NK-92 treated with Interleukin-12 subunit alpha and Interleukin-12 subunit beta, amount 100 ng/mL, for 24 hours (cell line): ENCODE results near the gene GJC1.
"Not testable (repeated sequence)": the region's sequence is repeated elsewhere in the genome, so short reads cannot be mapped to it uniquely, and the experiment has no call there.

Experiments used
- DNase-seq: peaks from one replicate; lab custom pipeline; 2025; lab: John Stamatoyannopoulos, UW

Gene GJC1

DNA sequence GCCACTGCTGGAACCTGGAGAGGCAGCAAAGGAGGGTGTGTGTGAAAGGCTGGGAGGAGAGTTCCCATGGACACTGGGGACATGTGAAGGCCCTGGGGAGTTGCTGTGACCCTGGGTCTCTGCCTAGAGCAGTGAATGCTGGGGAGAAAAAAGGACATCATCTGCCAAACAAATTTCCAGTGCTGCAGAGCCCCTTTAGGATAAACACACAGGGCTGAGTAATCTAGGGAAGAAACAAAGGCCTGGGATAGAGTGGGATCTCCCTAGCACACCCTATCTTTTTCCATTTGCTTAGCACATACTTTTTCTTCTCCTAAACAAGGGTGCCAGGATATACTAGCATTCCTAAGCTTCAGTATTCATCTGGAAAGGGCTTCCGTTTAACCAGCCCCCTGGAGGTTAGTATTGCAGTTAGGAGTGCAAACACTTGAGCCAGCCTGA is 14.3 kb upstream of the GJC1 start:
- no peak for DNase-seq

DNA sequence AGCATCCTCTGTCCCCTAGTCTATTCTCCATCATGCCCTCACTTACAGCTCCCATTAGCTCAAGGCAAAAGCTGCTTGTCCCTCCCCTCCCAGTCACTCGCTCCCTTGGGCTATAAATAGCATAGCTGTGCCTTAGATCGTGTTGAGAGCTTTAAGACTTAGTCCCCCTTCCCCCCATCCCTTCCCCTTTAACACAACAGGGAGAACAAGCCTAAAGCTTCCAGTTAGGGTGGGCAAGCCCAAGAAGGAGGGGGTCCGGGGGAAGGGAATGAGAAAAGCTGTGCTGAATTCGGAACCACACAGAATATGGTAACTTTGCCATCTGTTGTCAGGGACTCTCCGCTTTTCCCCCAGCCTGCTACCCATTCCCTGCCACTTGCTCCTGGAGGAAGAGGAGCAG is 12.7 kb upstream of the GJC1 start:
- no peak for DNase-seq

DNA sequence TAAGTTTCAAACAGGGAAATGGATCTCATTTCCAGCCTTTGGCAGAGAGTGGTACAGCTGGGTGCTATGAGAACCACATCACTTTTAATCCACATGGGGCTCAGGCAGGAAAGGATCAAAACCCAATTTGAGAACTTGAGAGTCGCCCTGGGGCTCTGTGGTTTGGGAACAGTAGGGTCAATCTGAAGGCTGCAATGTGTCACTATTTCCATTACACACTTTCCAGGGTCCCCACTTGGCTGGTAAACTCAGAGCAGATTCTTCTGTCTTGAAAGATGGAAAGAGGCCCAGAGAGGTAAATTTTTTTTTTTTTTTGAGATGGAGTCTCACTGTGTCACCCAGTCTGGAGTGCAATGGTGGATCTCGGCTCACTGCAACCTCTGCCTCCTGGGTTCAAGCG is 10.8 kb upstream of the GJC1 start:
- DNase-seq, result no peak

DNA sequence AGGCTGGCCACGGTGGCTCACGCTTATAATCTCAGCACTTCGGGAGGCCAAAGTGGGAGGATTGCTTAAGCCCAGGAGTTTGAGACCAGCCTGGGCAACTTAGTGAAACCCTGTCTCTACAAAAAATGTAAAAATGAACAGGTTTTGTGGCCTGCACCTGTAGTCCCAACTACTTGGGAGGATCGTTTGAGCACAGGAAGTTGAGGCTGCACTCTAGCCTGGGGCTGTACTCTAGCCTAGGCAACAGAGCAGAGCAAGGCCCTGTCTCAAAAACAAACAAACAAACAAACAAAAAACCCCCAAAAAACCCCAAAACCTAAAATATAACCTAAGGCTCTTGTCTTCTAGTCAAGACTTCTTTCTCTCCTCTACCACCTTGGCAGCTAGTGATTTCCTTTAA is 10.2 kb upstream of the GJC1 start:
- no peak for DNase-seq

DNA sequence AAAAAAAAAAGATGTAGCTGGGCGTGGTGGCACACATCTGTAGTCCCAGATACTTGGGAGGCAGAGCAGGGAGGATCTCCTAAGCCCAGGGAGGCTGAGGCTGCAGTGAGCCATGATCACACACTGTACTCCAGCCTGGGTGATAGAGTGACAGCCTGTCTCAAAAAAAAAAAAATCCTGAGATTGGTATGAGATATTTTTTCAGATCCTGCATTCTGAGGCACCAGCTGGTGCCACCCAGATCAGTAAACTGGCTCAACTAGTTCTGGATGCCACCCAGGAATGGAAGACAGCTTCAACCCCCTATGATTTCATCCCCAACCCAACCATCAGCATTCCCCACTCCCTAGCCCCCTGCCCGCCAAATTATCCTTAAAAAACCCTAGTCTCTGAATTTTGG is 7.1 kb upstream of the GJC1 start:
- no peak for DNase-seq

DNA sequence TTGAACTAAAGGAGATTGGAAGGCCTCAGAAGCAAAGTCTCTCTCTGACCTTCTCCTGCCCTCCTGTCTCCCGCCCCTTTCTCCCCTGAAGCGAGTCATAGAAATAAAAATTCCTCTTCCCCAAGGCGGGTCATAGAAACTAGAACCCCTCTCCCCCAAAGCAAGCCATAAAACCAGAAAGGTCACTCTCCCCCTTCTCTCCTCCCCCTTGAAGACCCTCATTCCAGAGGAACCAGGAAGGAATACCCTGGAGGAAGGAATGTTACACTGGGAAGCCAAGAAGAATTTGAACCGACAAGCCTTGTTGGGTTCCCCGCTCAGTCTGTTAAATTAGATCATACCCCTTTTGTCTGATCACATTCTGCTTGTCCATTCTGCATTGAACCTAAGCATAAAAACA is 2.7 kb upstream of the GJC1 start:
- DNase-seq, result no peak

DNA sequence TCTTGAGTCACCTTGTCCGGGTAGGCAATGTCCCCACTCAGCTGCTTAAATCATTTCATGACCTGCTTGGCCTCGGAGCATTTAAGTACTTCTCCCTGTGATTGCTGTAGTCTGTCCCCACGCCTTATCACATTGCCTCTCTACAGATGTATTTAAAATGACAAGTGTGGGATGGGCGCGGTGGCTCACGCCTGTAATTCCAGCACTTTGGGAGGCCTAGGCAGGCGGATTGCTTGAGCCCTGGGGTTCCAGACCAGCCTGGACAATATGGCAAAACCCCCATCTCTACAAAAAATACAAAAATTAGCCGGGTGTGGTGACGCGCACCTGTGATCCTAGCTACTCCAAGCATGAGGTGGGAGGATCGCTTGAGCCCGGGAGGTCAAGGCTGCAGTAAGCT is 1.3 kb upstream of the GJC1 start:
- no peak for DNase-seq

DNA sequence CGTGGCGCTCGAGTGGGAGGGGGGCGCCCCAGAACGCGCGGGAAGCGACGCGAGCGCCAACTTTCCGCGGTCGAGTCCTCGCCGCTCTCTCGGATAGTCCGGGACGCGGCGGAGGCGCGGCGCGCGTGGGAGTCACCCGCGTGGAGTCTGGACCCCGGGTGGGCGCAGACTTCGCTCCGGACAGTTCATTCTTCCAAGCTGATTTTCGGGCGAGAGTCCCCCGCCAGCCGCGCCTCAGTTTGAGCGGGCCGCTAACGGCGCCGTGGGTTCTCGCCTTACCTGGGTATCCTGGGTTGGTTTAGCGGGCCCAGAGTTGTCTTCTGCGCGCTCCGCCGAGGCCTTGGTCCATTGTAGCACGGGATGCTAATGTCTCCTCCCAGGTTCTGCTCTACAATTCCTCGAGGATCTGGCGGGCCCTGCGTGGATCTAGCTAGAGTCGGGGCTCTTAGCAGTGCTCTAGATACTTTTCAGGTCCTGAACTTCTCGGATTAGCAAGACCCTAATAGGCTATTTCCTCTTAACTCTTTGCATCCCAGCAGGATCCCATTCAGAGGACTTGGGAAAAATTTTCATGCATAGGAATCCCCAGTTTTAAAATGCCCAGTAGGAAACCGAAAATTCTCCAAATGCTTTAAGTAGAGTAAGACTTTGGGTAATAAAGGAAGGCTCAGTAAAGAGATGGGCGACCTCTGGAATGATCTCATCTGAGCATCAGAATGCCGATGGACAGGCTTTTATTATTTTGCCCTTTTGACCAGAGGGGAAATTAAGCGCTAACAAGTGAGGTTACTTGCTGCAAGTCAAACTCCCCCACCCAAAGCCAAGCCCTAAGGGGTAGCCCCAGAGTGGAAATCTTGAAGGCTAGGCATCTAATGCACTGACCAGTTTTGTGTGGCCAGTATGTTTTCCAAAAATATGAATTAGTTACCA is 537 bp upstream of the GJC1 start:
- DNase-seq, result no peak

DNA sequence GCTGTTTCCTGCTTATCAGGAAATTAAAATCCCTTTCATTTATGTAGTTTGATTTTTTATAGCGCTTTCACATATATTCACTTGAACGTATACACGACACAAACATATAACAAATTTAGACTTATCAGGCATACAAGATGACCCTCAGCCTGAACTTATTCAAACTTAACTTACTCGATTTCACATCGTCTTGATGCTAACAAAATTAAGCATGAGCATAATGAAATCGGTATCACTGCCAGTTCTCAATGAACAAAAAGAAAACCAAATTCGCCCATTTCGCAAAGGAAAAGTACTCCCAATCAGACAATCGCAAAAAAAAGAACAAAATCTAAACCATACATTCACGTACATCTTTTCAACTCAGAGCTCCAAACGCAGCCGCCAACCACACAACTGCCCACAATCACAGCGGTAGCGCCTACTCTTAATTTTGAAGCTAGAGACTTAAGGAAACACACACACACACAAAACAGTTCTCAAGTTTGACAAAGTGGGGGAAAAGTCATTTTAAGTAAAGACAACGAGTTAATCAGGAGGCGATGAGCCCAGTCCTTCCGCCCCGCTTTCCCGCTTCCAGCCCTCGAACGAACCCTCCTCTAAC is 1.1 kb downstream of the GJC1 start:
- no peak for DNase-seq

DNA sequence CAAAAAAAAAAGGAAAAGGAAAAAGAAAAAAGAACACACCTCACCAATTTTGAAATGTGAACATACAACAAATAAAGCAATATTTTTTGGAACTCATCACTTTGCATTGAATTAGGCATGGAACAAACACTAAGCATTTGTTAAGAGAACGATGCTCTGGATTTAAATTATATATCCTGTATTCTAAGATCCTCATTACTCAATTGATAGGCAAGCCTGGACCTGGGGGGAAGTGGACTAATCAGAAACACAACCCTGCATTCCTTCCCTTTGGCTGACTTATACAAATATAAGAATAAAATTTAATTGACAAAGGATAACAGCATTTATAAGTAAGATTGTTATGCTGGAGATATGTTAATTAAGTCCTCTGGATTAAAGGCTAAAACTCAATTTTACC is 2.2 kb downstream of the GJC1 start:
- no peak for DNase-seq

DNA sequence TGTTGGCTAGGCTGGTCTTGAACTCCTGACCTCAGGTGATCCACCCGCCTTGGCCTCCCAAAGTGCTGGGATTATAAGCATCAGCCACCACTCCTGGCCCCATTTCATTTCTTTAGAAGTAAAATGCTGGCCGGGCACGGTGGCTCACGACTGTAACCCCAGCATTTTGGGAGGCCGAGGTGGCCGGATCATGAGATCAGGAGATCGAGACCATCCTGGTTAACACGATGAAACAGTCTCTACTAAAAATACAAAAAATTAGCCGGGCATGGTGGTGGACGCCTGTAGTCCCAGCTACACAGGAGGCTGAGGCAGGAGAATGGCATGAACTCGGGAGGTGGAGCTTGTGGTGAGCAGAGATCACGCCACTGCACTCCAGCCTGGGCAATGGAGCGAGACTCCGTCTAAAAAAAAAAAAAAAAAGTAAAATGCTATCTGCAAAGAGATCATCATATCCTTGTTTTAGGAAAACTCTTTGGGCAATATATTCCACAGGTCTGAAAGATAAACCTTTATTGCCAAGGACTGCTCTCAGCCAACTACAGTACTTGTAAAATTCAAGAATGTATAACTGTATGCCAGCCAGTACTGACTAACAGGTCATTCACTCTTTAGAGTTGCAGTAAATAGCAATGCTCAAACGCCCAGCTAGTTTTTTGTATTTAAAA is 3.8 kb downstream of the GJC1 start:
- no peak for DNase-seq

DNA sequence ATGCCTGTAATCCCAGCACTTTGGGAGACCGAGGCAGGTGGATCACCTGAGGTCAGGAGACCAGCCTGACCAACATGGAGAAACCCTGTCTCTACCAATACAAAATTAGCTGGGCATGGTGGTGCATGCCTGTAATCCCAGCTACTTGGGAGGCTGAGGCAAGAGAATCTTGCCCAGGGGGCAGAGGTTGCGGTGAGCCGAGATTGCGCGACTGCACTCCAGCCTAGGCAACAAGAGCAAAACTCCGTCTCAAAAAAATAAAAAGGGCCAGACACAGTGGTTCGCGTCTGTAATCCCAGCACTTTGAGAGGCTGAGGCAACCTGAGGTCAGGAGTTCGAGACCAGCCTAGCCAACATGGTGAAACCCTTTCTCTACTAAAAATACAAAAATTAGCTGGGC is 4.9 kb downstream of the GJC1 start:
- not testable (repeated sequence) for DNase-seq

DNA sequence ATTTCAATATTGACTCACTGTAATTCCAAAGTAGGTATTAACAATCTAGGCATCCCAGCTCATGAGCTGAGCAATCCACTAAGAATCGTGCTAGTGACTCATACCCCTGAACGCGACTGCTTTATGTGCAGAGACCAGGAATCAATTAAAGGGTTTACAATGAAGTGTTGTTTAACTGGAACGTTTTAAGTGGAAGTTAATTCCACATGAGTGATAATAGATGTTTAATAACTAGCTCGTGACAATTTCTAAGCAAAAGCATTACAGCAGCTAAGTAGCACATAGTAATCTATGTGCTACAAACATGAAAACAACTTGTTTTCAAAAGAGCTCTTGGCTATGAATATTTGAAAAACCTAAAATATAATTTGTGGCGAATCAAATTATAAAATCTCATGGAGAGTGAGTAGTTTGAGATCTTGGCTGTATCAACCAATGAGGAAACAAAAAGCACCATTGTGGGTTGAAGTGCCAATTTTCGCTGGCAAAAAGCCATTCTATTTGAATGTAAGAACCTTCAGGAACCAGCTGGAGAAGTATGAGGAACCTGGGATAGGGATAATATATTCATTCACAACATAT is 9.4 kb downstream of the GJC1 start:
- DNase-seq, result no peak

DNA sequence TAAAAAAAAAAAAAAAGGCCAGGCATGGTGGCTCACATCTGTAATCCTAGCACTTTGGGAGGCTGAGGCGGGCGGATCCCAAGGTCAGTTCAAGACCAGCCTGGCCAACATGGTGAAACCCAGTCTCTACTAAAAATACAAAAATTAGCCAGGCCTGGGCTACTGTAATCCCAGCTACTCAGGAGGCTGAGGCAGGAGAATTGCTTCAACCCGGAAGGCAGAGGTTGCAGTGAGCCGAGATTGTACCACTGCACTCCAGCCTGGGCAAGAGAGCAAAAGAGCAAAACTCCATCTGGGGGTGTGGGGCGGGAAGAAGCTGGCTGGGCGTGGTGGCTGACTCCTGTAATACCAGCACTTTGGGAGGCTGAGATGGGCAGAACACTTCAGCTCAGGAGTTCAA is 11.6 kb downstream of the GJC1 start:
- not testable (repeated sequence) for DNase-seq

DNA sequence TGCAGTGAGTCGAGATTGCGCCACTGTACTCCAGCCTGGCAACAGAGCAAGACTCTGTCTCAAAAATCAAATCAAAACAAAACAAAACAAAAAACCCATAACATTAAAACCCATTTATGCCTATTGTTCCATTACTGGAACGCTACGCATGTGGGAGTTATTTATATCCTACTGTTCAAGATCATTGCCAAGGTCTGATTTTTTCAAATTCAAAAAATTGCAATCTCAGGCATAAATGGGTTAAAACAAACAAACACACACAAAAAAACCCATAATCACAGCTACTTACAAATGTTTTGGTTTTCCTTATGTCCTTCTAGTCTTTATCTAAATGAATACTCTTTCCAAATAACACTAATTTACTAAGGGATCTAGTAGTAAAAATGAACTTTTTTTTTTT is 17.8 kb downstream of the GJC1 start:
- no peak for DNase-seq

DNA sequence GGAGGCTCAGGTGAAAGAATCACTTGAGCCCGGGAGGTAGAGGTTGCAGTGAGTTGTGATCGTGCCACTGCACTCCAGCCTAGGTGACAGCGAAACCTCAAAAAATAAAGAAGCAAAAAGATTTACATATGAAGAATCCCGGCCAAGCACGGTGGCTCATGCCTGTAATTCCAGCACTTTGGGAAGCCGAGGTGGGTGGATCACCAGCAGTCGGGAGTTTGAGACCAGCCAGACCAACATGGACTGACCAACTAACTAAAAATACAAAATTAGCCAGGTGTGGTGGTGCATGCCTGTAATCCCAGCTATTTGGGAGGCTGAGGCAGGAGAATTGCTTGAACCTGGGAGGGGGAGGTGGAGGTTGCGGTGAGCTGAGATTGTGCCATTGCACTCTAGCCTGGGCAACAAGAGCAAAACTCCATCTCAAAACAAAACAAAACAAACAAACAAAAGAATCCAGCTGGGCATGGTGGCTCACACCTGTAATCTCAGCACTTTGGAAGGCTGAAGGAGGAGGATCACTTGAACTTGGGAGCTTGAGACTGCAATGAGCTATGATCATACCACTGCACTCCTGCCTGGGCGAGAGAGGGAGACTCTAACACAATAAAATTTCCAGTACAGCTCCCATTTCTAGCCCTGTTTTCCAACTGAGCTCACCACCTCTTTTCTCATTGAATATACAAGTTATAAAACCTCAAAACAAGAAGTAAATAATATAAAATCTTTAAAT is 21.3 kb downstream of the GJC1 start:
- DNase-seq, result not testable (repeated sequence)

DNA sequence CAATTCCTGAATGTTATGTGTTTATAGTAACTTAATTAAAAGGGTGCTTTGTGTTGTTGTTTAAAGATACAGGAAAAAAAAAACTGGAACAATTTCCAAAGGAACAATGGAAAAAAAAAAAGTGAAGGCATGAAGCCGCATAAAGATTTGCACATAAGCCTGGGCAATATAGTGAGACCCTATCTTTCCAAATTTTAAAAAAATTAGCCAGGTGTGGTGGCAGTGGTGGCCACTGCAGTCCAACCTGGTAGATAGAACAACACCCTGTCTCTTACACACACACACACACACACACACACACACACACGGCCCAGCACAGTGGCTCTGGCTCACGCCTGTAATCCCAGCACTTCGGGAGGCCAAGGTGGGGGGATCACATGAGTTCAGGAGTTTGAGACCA is 21.9 kb downstream of the GJC1 start:
- no peak for DNase-seq

DNA sequence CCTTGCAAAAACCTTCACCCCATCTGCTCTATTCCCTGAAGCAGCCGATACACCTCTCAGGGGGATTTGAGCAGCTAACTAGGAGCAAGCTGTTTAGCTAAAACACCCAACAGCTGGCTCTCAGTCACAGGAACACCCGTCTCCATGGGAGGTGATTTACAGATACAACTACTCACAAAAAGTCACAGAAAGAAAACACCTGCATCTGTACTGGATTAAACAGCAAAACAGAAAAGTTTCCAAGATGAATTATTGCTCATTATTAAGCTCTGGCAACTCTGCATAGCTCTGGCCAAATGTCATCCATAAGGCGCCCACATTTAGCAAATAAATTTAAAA is 22.3 kb downstream of the GJC1 start:
- no peak for DNase-seq

DNA sequence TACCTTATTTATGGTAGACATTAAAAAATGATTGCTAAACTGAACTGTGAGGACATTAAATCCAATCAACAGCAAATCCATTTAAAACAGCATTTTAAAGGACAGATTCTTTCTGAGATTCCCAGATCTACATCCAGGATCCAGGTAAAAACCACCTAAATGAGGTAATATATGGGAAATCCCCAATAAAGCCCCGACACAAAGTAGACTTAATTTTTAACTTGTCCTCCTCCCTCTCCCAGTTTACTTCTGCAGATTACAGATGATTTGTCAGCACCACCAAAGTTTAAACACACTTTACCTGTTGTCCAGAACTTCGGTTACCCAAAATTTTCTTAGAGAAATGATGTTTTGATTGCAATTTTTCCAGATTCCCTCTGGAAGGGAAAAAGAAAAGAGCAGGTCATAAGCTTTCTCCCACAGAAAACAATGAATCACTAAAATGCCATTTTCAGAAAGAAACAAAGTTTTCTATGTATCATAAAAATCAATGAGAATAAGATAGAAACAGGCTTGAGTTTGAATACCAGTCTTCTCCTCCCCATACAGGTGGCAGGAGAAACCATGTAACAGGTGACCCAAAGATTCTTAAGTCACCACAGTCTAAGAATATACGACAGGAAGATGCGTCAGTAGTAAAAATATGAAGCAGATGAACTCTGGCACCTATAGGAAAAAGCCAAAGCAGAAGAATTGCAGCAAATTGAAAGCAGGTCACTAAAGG is 22.8 kb downstream of the GJC1 start:
- DNase-seq, result no peak

DNA sequence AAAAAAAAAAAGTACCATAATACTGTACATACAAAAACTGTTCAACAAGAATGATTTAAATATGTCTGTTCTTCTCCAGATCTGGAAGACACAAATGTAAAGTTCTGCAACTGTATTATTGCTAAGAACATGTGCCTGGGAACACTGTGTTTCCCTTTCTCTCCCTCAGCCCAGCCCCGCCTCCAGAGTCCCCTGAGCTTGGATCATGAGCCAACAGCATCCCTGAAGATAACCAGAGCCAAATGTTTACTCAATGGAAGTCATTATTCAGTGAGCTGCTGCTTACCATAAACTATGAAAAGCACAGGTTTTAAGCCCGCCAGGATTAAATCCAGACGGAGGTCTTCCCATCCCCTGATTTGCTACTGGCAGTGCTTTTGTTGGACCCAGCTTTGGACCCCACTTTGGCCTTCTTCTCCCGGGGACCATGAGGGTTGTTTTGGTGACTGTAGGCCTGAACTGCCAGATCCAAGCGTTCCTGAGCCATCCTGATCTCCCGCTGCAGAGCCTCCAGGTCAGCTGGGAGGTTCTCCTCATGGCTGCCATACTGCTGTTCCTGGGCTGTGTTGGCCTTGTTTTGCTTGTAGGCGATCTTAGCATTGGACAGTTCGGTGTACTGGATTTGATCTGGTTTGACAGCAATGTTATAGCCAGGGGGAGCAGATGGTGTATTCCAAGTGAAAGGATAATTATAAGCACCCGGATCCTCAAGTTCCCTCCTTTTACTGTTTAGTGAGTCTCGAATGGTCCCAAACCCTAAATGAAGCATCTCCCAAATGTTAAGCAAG is 25.6 kb downstream of the GJC1 start:
- DNase-seq, result no peak

DNA sequence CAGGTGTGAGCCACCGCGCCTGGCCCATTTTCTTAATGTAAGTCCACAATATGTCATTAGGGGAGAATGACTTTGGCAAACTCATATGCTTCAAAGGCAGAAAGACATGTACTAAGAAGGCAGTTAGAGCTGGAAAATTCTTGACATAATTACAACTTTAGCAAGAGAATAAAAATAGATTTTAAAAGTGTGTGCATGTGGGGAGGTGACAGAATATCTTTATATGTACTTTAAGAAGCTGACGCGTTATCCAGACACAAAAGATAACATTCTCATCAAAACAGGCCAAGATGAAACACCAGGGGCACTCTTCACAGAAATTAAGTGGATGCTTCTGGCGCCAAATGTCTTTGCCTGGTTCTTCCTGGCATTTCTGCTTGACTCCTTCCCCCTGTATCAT is 28.2 kb downstream of the GJC1 start:
- DNase-seq, result no peak
